ENCODE measurements around the gene SLC35E3.

DNA sequence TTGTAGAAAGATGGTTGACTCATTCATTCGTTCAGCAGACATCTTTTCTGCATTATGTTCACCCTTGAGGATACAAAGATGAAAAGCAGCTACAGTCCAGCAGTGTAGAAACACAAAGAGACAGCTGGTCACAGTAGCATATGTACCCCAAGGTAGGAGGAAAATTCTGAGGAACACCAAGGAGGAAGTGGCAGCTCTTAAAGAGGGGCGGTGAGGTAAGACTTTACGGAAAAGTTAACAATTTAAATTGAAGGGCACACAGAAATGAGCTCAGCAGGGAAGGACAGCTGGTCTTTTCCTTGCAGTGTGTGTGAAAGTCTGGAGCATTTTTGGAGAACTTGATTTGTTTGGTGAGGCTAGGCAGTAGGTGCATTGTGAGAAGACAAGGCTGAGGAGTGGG lies 3.5 kb downstream of the SLC35E3 start:
- TF ChIP-seq EZH2phosphoT487 (IDR thresholded peaks at IDR 0.05; ENCODE audit: insufficient read depth, low read depth) (no peak), EZH2 (IDR thresholded peaks at IDR 0.05; ENCODE audit: insufficient read depth, poor library complexity, severe bottlenecking) (no peak)
